Calu3 (cell line): ENCODE results near the gene RER1. TPM values are rescaled to one million over a fixed set of nuclear protein-coding genes. Genes with fewer than 3 reads are reported as not detected.
A peak's percentile ranks its signal among the peaks of the same experiment; 100 is the strongest.

ENCODE experiments used
- Bru-seq: library from RNA; stranded (reverse); fragments of 400-500 nt; gene quantifications from one replicate; lab custom pipeline; 2021; lab: Mats Ljungman, UMichigan
- BruChase-seq, 2 experiments: library from RNA; stranded (reverse); fragments of 400-500 nt; gene quantifications; one replicate each; lab custom pipeline; 2021; lab: Mats Ljungman, UMichigan
- BruUV-seq: library from RNA; stranded (reverse); fragments of 400-500 nt; replicated peaks from 2 replicates; lab custom pipeline; 2021; lab: Mats Ljungman, UMichigan
- CTCF ChIA-PET: fragments of 300-600 bp; sonication (Branson Sonifier 250); formaldehyde crosslinking; loops from one replicate; lab custom pipeline; 2022; ENCODE audit warnings: antibody characterized with exemption; lab: Charles Lee
- DNase-seq: peaks from one replicate; pipeline ENCODE4 v3.0.0; 2022
- H3K27ac Mint-ChIP-seq: one replicate; pipeline ENCODE4 v1.8.0; 2022; ENCODE audit warnings: mixed read lengths; ENCODE audit not compliant: unreplicated experiment
- H3K27me3 Mint-ChIP-seq: one replicate; pipeline ENCODE4 v1.8.0; 2022; ENCODE audit warnings: mixed read lengths; ENCODE audit not compliant: unreplicated experiment
- H3K36me3 Mint-ChIP-seq: one replicate; pipeline ENCODE4 v1.8.0; 2022; ENCODE audit warnings: mild to moderate bottlenecking, moderate library complexity, mixed read lengths; ENCODE audit not compliant: insufficient read depth, unreplicated experiment
- H3K4me1 Mint-ChIP-seq: one replicate; pipeline ENCODE4 v1.8.0; 2022; ENCODE audit warnings: mild to moderate bottlenecking, low read depth, mixed read lengths; ENCODE audit not compliant: unreplicated experiment
- H3K4me3 Mint-ChIP-seq: one replicate; pipeline ENCODE4 v1.8.0; 2022; ENCODE audit warnings: mild to moderate bottlenecking, low read depth, moderate library complexity, mixed read lengths; ENCODE audit not compliant: unreplicated experiment
- H3K9me3 Mint-ChIP-seq: one replicate; pipeline ENCODE4 v1.8.0; 2022; ENCODE audit warnings: low read depth, mixed read lengths; ENCODE audit not compliant: unreplicated experiment
- intact Hi-C: fragments of 100-400 bp; cut with micrococcal nuclease; formaldehyde crosslinking; loops from one replicate; pipeline ENCODE4 v1.10.0; 2022; ENCODE audit not compliant: unreplicated experiment
- long read RNA-seq: library from polyadenylated mRNA; stranded (forward); transcript quantifications from one replicate; pipeline ENCODE4 v2.0.0, GENCODE V29; 2022
- total RNA-seq: library from RNA; stranded (reverse); gene quantifications from 2 replicates; pipeline ENCODE4 v1.2.3, GENCODE V29; 2022
- TF ChIP-seq, protein P1 (sequence below): fragments of 200-600 bp; IDR thresholded peaks from one replicate; pipeline ENCODE4 v1.8.0; 2022; ENCODE audit warnings: antibody characterized with exemption; ENCODE audit not compliant: unreplicated experiment

The RER1 gene, protein sequence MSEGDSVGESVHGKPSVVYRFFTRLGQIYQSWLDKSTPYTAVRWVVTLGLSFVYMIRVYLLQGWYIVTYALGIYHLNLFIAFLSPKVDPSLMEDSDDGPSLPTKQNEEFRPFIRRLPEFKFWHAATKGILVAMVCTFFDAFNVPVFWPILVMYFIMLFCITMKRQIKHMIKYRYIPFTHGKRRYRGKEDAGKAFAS
- 118 and 120 TPM in 2 replicates for total RNA-seq
- Bru-seq, nascent RNA = percentile 80 among the genes with signal in this experiment
- percentile 91 among the genes with signal in this experiment for BruChase-seq, experiment 1, labeled RNA remaining after a 6-hour chase
- BruChase-seq, experiment 2, labeled RNA remaining after a 2-hour chase = percentile 92 among the genes with signal in this experiment
- long read RNA-seq, transcript RER1-209 (7 exons, 3,044 nt) = major isoform, 172 of 333 reads
- long read RNA-seq, transcript RER1-207 (6 exons, 2,469 nt) = minor isoform, 13 of 333 reads
- long read RNA-seq, partial matches to known transcripts = 80 of 333 reads
- long read RNA-seq, other reads (novel, unspliced or antisense) = 64 of 333 reads

- Mint-ChIP-seq H3K27me3 (no peaks in the 10 kb centered on the region), H3K9me3 (no peaks in the 10 kb centered on the region), H3K4me1 (peaks cover 21% of the 10 kb centered on the region), H3K4me3 (peak within 1 kb of the TSS; percentile 79), H3K27ac (peak within 1 kb of the TSS; percentile 86), H3K36me3 (peaks cover 48% of the 10 kb centered on the region)
- CTCF ChIA-PET = interaction anchor here (0.6 to 1.3 kb wide), 5 partner anchors 10 to 196 kb away, joined by 3 to 6 read pairs (median 3); partner anchors contain the start of genes FAAP20 and PANK4
- intact Hi-C loops = no loop called here
- peak; percentile 96 for DNase-seq
- no TSS peak for BruUV-seq
- TF ChIP-seq, protein P1, sequence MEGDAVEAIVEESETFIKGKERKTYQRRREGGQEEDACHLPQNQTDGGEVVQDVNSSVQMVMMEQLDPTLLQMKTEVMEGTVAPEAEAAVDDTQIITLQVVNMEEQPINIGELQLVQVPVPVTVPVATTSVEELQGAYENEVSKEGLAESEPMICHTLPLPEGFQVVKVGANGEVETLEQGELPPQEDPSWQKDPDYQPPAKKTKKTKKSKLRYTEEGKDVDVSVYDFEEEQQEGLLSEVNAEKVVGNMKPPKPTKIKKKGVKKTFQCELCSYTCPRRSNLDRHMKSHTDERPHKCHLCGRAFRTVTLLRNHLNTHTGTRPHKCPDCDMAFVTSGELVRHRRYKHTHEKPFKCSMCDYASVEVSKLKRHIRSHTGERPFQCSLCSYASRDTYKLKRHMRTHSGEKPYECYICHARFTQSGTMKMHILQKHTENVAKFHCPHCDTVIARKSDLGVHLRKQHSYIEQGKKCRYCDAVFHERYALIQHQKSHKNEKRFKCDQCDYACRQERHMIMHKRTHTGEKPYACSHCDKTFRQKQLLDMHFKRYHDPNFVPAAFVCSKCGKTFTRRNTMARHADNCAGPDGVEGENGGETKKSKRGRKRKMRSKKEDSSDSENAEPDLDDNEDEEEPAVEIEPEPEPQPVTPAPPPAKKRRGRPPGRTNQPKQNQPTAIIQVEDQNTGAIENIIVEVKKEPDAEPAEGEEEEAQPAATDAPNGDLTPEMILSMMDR = no peak
Measured at GRCh38 chr1:2391041-2391930, at the start of gene RER1, which contains the start of gene MORN1. TSS of gene RER1 (plus strand) at chr1:2391841. CDS start at chr1:2395791, 3,950 bp downstream. TSS of gene MORN1 (minus strand) at chr1:2391554. CDS start at chr1:2391533, 21 bp downstream.

GRCh38 chr1:2342384-2343022 is 49.1 kb upstream of the RER1 start:
- BruUV-seq = no TSS peak
- no peak for DNase-seq
- H3K4me3 Mint-ChIP-seq = no peak overlapping the region
- CTCF ChIA-PET = no interaction called here
- no peaks in the 10 kb centered on the region for H3K4me1 Mint-ChIP-seq
- TF ChIP-seq, protein P1 = no peak
- H3K27ac Mint-ChIP-seq = no peak overlapping the region
- no peaks in the 10 kb centered on the region for H3K27me3 Mint-ChIP-seq
- H3K9me3 Mint-ChIP-seq = no peaks in the 10 kb centered on the region
- H3K36me3 Mint-ChIP-seq = no peaks in the 10 kb centered on the region
- intact Hi-C loops = no loop called here

DNA sequence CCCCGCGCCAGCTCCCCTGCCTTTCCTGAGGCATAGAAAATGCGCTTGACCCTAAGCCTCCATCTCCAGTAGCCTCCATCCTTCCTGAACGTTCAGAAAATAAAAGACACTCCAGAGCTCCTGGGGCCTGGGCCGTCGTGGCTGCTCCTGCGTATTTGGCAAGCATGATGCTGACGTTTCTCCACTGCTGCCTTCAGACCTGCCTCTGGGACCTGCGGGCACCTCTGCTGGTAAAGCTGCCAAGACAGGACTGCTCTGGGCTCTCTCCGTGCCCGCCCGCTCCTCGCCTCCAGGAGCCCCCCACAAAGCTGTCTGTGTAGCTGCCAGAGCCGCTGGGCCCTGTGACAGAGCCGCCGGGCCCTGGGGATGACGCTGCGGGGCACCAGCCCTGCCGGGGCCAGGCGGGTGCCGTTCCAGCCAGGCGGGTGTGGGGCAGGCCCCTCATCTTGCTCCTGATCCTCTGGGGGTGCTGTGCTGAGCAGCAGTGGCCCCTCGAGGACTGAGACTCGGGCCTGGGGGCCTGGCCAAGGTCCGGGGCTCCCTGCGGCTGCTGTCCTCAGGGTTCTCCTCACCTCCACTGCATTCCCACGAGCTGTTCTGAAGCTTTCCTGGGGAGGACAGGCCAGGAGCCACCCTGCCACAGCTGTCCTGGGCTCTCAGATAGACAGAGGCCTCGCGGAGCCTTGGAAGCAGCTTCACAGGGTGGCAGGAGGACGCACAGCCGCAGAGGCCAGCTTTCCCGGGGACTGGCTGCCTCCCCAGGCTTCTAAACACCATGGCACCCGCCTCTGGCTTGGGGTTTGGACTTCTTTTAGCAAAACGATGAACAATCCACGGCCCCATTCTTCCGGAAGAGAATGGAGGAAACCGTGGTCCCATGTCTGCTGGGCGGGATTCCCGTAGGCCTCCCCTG is 48.4 kb upstream of the RER1 start:
- H3K36me3 Mint-ChIP-seq = no peaks in the 10 kb centered on the region
- no peaks in the 10 kb centered on the region for H3K27me3 Mint-ChIP-seq
- no peaks in the 10 kb centered on the region for H3K9me3 Mint-ChIP-seq
- H3K27ac Mint-ChIP-seq = no peak overlapping the region
- BruUV-seq = no TSS peak
- CTCF ChIA-PET = no interaction called here
- H3K4me1 Mint-ChIP-seq = no peaks in the 10 kb centered on the region
- DNase-seq = no peak
- H3K4me3 Mint-ChIP-seq = no peak overlapping the region
- TF ChIP-seq, protein P1 = no peak
- intact Hi-C loops = no loop called here
